Gastroesophageal sphincter (tissue), 3 donors: ENCODE results near the gene PHLDB2.

Experiments used
- POLR2AphosphoS5 ChIP-seq: sonication (generic); formaldehyde crosslinking; IDR thresholded peaks from one replicate; pipeline ENCODE4 v1.6.1; 2017; ENCODE audit warnings: antibody characterized with exemption
- TF ChIP-seq, protein P1 (sequence below), 4 experiments: fragments of 200-600 bp in 2 of 4; fragments of 450-650 bp in 2 of 4; sonication (generic) in 1 of 4; IDR thresholded peaks; one replicate each; pipeline ENCODE4 v1.5.1; 2017 to 2019; ENCODE audit warnings: antibody characterized with exemption in 4 of 4, mild to moderate bottlenecking in 2 of 4, moderate library complexity in 2 of 4

DNA sequence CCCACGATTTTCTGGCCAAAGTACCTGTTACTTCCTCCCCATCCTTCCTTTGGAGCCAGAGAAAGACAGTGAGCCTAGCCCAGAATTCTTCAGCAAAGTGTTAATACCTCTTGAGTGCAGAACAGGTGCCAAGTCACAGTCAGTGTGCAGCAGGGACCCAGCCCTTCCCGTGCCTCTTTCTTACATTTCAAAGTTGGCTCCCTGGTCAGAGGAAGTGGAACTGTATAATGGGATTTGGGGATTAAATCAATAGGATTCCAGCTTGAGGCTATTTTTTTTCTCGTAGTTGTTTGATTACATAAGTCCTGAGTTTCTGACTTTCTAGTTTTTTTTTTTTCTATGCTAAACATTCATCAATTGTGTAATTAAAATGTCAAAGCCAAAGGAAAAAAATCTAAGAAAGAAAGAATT, 67.2 kb downstream of the PHLDB2 start:
- TF ChIP-seq, protein P1, sequence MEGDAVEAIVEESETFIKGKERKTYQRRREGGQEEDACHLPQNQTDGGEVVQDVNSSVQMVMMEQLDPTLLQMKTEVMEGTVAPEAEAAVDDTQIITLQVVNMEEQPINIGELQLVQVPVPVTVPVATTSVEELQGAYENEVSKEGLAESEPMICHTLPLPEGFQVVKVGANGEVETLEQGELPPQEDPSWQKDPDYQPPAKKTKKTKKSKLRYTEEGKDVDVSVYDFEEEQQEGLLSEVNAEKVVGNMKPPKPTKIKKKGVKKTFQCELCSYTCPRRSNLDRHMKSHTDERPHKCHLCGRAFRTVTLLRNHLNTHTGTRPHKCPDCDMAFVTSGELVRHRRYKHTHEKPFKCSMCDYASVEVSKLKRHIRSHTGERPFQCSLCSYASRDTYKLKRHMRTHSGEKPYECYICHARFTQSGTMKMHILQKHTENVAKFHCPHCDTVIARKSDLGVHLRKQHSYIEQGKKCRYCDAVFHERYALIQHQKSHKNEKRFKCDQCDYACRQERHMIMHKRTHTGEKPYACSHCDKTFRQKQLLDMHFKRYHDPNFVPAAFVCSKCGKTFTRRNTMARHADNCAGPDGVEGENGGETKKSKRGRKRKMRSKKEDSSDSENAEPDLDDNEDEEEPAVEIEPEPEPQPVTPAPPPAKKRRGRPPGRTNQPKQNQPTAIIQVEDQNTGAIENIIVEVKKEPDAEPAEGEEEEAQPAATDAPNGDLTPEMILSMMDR (IDR thresholded peaks at IDR 0.05), result no peak
- no peak for TF ChIP-seq POLR2AphosphoS5
